Activated CD4-positive, alpha-beta T cell treated with anti-CD3 and anti-CD28 coated beads for 4 hours (primary cell): Measurements from ENCODE around the gene UBXN1.
A peak's percentile ranks its signal among the peaks of the same experiment; 100 is the strongest.
"Not testable (repeated sequence)": the region's sequence is repeated elsewhere in the genome, so short reads cannot be mapped to it uniquely, and the experiment has no call there.

ENCODE experiments used
- DNase-seq, 2 donors: peaks; one replicate each; pipeline ENCODE4 v3.0.0-alpha.2; 2020

Gene UBXN1

GRCh38 chr11:62708392-62708791 lies 29.5 kb upstream of the UBXN1 start:
- DNase-seq = no peak

- no peak for DNase-seq
Observed at GRCh38 chr11:62707277-62707861, 28.5 kb upstream of the UBXN1 start, which contains the start of the genes BSCL2 and GNG3. Gene BSCL2 (minus strand): TSS chr11:62707424. CDS start chr11:62707195, 229 bp downstream. Gene GNG3 (plus strand): TSS chr11:62707676. CDS start chr11:62708296, 620 bp downstream.

- DNase-seq = no peak
Observed at GRCh38 chr11:62706850-62707247, 28.0 kb upstream of the UBXN1 start.

- peak; percentile 92 to 95 for DNase-seq
Observed at GRCh38 chr11:62705880-62706849, 27.3 kb upstream of the UBXN1 start.

GRCh38 chr11:62705413-62705812 lies 26.5 kb upstream of the UBXN1 start:
- no peak for DNase-seq

- DNase-seq = not testable (repeated sequence)
Observed at GRCh38 chr11:62703921-62704320, 25.0 kb upstream of the UBXN1 start.

- DNase-seq = no peak
Observed at GRCh38 chr11:62702246-62702645, 23.4 kb upstream of the UBXN1 start.

GRCh38 chr11:62694455-62695167 lies 15.7 kb upstream of the UBXN1 start:
- peak; percentile 80 to 81 for DNase-seq

- DNase-seq = not testable (repeated sequence)
Observed at GRCh38 chr11:62693624-62694023, 14.8 kb upstream of the UBXN1 start.

- no peak for DNase-seq
Observed at GRCh38 chr11:62689421-62690183, 10.7 kb upstream of the UBXN1 start, which contains the start of gene LRRN4CL. Gene LRRN4CL (minus strand): TSS chr11:62689530. CDS start chr11:62688508, 1,022 bp downstream.

GRCh38 chr11:62688491-62688890 lies 9.6 kb upstream of the UBXN1 start:
- DNase-seq = no peak

- no peak for DNase-seq
Observed at GRCh38 chr11:62687508-62688396, 8.9 kb upstream of the UBXN1 start.

- no peak for DNase-seq
Observed at GRCh38 chr11:62682518-62682917, 3.6 kb upstream of the UBXN1 start.

GRCh38 chr11:62680825-62681240 lies 2.0 kb upstream of the UBXN1 start:
- DNase-seq = peak; percentile 26 to 31

GRCh38 chr11:62678433-62678769 lies 472 bp downstream of the UBXN1 start:
- no peak for DNase-seq

GRCh38 chr11:62677714-62678113 lies 1.2 kb downstream of the UBXN1 start:
- DNase-seq = no peak

- DNase-seq = no peak
Observed at GRCh38 chr11:62677156-62677555, 1.7 kb downstream of the UBXN1 start.

- DNase-seq = no peak
Observed at GRCh38 chr11:62676698-62677097, 2.2 kb downstream of the UBXN1 start.

- not testable (repeated sequence) for DNase-seq
Observed at GRCh38 chr11:62675415-62675814, 3.5 kb downstream of the UBXN1 start.

- no peak for DNase-seq
Observed at GRCh38 chr11:62673196-62673525, 5.7 kb downstream of the UBXN1 start.

GRCh38 chr11:62671608-62672389 lies 7.1 kb downstream of the UBXN1 start, which contains the start of the genes LBHD1 and UQCC3:
Gene LBHD1 (minus strand): TSS chr11:62672267. CDS start chr11:62670031, 2,236 bp downstream.
Gene UQCC3 (plus strand): TSS chr11:62671673. CDS start chr11:62671746, 73 bp downstream.
- peak; percentile 73 to 74 for DNase-seq
